Globus pallidus (tissue), 1 donor: ENCODE measurements around the gene RHOF.
"Not testable (repeated sequence)": the region's sequence is repeated elsewhere in the genome, so short reads cannot be mapped to it uniquely, and the experiment has no call there.

Source experiments
- DNase-seq: peaks from one replicate; pipeline ENCODE4 v3.0.0-alpha.2; 2015; ENCODE audit warnings: low spot score

RHOF gene

GRCh38 chr12:121748218-121748570, 45.3 kb downstream of the RHOF start:
- DNase-seq: no peak

DNA sequence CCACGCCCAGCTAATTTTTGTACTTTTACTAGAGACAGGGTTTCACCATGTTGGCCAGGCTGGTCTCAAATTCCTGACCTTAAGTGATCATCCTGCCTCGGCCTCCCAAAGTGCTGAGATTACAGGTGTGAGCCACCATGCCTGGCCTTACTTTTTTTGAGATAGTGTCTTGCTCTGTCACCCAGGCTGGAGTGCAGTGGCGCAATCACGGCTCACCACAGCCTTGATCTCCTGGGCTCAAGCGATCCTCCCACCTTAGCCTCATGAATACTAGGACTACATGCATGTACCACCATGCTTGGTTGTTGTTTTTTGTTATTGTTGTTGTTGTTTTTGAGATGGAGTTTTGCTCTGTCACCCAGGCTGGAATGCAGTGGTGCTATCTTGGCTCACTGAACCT, 47.9 kb downstream of the RHOF start:
- DNase-seq: not testable (repeated sequence)

- no peak for DNase-seq
Observed at GRCh38 chr12:121741743-121742142, 51.7 kb downstream of the RHOF start.

GRCh38 chr12:121740847-121741246, 52.6 kb downstream of the RHOF start:
- no peak for DNase-seq

DNA sequence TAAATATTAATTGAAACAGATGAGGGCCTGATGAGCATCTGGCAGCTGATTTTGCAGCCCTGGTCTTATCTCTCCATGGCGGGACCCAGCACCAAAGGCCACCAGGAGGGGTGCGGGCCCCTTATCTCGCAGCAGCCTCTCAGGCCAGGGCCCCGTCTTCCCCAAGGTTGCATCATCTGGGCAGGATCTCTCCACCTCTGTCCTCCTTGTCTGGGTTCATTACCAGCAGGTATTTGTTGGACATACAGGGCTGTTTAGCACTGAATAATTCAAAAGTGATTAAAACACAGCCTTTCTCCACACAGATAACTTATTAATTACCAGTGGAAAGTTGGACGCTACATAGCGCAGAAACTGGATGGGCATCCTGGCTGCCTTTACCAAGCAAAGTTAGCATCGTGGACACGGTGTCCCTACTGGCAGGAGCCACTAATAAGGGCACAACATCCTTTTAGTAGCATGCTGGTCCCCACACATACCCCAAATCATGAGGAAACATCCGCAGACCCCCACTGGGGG, 55.1 kb downstream of the RHOF start:
- DNase-seq: no peak

GRCh38 chr12:121733849-121734248, 59.6 kb downstream of the RHOF start:
- no peak for DNase-seq

DNA sequence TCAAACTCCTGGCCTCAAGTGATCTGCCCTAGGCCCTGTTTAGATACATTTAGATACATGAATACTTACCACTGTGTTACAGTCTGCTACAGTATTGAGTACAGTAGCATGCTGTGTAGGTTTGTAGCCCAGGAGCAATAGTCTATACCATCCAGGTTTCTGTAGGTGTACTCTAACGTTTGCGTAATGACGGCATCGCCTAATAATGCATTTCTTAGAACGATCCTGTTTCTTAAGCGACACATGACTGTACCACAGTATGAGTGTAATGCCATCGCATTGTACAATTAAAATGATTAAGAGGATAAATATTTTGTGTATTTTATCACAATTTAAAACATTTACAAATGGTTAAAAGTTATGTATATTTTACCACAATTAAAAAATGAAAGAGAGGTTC, 62.0 kb downstream of the RHOF start:
- DNase-seq: no peak

GRCh38 chr12:121729021-121729420, 64.5 kb downstream of the RHOF start:
- DNase-seq: no peak
